GM18508 (cell line): ENCODE data around the gene HERC4.
"Not testable (repeated sequence)": the region's sequence is repeated elsewhere in the genome, so short reads cannot be mapped to it uniquely, and the experiment has no call there.

Experiments
- ATAC-seq: cut with Tn5 transposase; IDR thresholded peaks from one replicate; pipeline ENCODE4 v1.9.1; 2021; ENCODE audit warnings: moderate number of reproducible peaks; ENCODE audit not compliant: insufficient read depth, unreplicated experiment

The HERC4 gene

GRCh38 chr10:68095153-68095552, 20.1 kb upstream of the HERC4 start:
- no peak for ATAC-seq

DNA sequence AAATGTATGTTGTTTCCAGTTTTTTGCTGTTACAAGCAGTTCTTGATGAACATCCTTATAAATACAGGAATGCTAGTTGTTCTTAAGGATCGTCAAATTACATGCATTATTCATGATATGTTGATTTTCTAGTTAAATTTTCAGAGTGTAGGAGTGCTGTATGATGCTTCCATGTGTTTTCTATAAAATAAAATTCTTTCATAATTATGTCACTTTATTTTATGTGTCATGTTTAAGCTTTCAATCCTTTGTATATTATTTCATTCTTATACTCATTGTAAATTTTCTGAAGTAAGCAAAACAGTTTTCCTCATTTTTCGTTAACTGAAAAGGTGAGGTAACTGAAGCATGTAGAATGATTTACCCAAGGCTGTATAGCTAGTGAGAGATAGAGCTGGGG, 17.4 kb upstream of the HERC4 start:
- ATAC-seq, result no peak

DNA sequence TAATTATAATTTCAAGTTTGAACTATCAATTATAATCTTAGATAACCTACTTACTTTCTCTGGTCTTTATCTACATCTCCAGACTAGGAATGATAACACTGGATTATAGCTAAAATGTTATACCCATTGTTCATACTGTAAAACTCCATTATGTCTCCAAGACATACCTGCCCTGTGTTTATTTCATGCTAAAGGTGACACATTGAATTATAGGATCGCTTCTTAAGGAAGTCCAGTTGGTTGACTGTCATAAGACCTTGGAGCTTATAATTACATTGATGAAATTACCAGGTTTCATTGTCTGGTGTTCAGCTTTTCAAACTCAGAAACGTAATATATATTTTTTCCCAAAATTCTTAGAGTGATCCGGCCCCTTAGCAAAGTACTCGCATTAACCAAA, 15.5 kb upstream of the HERC4 start:
- no peak for ATAC-seq

- no peak for ATAC-seq
Measured at GRCh38 chr10:68088740-68089139, 13.7 kb upstream of the HERC4 start.

DNA sequence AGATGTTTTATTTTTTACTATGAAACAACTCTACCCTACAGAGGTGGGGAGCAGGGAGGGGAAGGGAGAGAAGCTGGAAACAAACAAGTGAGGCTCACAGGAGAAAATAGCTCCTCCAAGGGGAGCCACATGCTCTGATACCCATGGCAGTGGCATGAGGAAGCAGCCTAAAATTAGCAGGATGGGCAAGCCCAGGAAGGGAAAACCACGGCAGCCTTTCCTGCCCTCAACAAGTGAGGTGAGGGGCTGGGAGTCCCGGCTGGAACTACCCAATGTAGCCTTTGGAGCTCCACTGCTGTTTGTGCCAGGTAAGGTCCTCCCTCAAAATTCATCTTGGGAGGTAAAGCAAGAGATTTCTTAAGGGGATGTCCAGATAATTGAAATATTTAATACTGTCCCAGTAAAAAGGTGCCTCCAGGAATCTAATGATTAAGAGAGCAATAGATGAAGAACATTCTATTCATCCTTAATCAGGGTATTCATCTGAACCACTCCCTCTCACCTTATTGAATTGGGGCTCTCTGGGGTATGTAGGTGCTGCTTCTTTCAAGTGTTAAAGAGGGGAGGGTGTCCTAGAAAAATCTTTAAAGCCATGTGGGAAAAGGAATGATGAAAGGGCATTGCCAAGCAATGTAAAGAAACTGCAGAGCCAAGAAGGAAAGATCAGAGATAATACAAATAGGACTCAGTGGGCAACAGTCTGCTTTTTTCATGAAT, 12.8 kb upstream of the HERC4 start:
- ATAC-seq, result no peak

DNA sequence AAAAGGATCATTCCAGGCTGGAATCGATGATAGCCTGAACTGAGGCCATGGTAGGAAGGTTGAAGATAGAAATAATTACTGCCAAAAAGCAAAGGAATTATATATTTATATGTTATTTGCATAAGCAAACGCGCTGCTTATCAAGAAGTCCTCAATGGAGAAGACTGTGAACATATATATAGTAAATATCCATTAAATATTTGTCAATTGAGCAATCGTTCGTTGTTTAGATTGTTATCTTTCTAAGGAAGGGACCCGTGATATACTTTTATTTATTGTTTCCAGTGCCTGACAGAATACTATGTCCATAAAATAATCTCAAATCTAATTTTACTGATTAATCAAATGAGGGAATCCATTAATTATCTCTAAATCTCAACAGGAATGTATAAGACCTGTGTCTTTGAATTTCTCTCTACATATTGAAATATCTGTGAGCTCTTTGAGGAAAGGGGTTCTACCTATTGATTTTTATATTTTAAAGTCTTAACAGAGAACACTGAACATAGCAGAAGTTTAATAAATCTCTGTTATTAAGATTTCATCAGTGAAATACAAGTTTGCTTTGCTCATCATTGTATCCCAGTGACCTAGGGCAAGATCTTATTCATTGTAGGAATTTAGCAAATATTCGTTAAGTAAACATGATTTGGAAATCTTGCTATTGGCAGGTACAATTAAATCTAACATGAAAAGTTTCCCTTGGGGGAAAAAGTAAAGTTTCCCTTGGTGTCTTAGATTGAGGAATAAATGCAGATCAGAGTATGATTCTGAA, 12.0 kb upstream of the HERC4 start:
- ATAC-seq, result no peak

GRCh38 chr10:68086011-68086410, 10.9 kb upstream of the HERC4 start:
- no peak for ATAC-seq

GRCh38 chr10:68084469-68084868, 9.4 kb upstream of the HERC4 start:
- no peak for ATAC-seq

GRCh38 chr10:68083953-68084352, 8.9 kb upstream of the HERC4 start:
- ATAC-seq, result no peak

- ATAC-seq, result no peak
Measured at GRCh38 chr10:68082872-68083271, 7.8 kb upstream of the HERC4 start.

- ATAC-seq, result no peak
Measured at GRCh38 chr10:68081916-68082315, 6.8 kb upstream of the HERC4 start.

DNA sequence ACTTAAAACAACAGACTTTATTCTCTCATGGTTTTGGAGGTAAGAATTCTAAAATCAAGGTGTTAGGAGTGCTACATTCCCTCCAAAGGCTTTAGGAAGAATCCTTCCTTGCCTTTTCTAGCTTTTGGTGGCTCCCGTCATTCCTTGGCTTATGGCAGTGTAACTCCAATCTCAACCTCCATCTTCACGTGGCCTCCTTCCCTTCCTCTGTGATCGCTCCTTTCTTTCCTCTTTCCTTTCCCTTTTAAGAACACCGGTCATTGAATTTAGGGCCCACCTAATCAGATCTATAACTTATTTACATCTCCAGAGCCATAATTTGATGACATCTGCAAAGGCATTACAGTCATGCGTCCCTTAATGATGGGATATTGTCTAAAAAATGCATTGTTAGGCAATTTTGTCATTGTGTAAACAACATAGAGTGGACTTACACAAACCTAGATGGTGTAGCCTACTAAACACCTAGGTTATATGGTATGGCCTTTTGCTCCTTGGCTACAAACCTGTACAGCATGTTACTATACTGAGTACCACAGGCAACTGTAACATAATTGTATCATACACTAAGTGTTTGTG, 5.9 kb upstream of the HERC4 start:
- no peak for ATAC-seq

DNA sequence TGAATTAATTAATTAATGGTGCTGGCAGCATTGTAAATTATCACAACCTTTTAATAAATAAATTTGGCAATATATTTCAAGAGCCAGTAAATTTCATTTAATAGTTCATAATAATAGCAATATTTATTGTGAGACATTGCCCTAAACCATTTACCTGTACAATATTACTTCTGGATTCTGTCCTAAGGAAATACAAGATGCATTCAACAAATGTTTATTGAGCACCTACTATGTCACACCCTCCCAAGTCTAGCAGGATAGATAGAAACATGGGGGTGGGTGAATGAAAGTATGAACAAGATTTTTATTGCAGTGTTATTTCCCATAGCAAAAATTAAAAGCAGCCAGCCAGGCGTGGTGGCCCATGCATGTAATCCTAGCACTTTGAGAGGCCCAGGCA, 4.4 kb upstream of the HERC4 start:
- no peak for ATAC-seq

DNA sequence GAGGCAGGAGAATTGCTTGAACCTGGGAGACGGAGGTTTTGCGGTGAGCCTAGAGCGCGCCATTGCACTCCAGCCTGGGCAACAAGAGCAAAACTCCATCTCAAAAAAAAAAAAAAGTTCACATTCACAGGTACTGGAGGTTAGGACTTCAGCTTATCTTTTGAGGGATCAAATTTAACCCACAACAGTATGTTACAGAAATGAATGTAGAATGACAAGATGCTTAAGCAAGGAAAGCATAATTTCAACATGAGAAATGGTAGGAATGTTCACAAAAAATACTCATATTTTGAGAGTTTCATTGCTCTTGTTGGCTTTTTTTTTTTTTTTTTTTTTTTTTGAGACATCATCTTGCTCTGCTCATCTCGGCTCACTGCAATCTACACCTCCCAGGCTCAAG, 1.9 kb upstream of the HERC4 start:
- ATAC-seq, result no peak

GRCh38 chr10:68076081-68076480, 998 bp upstream of the HERC4 start:
- ATAC-seq, result not testable (repeated sequence)

GRCh38 chr10:68075550-68076004, 494 bp upstream of the HERC4 start:
- ATAC-seq, result no peak

GRCh38 chr10:68074031-68074774, 880 bp downstream of the HERC4 start:
- no peak for ATAC-seq

DNA sequence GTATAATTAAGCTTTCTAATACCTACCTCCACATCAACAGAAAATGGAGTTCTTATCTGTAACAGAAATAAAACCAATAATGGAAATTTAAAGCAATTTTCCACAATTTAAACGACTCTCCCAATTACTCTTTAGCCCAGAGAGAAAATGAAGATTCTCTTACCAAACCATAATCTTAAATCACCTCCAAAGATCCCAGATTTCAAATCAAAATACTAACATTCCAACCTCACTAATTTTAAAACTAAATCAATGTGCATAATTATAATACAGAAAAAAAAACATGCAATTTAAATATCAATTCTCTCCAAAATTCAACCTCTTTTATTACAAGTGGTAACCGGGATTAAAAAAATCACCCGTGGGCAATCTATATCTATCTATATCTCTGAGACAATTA, 1.5 kb downstream of the HERC4 start:
- ATAC-seq, result no peak

GRCh38 chr10:68067508-68067907, 7.6 kb downstream of the HERC4 start:
- ATAC-seq, result no peak

DNA sequence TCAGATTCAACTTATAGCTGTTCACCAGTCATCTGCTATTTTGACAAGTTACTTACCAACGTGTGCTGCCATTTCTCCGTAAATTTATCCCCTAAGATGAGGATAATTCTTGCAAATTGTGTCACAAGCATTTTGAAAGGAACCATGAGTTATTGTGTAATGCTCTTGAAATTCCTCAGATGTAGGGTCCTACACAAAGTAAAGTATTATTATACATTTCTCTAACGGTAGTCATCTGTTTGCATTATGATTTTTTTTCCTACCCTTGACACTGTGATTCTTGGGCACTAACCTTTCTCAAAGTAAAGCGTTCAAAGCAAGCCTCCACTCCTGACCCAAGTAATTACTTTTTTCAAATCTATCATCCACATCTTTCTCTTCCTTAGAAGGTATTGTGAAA, 8.1 kb downstream of the HERC4 start:
- ATAC-seq, result no peak

- ATAC-seq, result no peak
Measured at GRCh38 chr10:68053553-68053952, 21.5 kb downstream of the HERC4 start.
